Activated CD4-positive, alpha-beta T cell treated with anti-CD3 and anti-CD28 coated beads, Interleukin-2, amount 10 ng/mL, durations not matched to agents 24 days and 14 days (primary cell): ENCODE results near the gene ARHGEF3. TPM values are rescaled to one million over a fixed set of nuclear protein-coding genes. Genes with fewer than 3 reads are reported as not detected.
A peak's percentile ranks its signal among the peaks of the same experiment; 100 is the strongest.

Experiments
- DNase-seq: peaks from one replicate; pipeline ENCODE4 v3.0.0; 2022
- H3K27ac Mint-ChIP-seq: one replicate; pipeline ENCODE4 v1.8.0; 2022; ENCODE audit warnings: mild to moderate bottlenecking, mixed read lengths
- H3K27me3 Mint-ChIP-seq: one replicate; pipeline ENCODE4 v1.8.0; 2022; ENCODE audit warnings: mixed read lengths
- H3K36me3 Mint-ChIP-seq: one replicate; pipeline ENCODE4 v1.8.0; 2022; ENCODE audit warnings: low read depth, mild to moderate bottlenecking, mixed read lengths
- H3K4me1 Mint-ChIP-seq: one replicate; pipeline ENCODE4 v1.8.0; 2021; ENCODE audit warnings: mixed read lengths
- H3K4me3 Mint-ChIP-seq: one replicate; pipeline ENCODE4 v1.8.0; 2022; ENCODE audit warnings: mild to moderate bottlenecking, moderate library complexity, mixed read lengths
- H3K9me3 Mint-ChIP-seq: one replicate; pipeline ENCODE4 v1.8.0; 2021; ENCODE audit warnings: mixed read lengths
- intact Hi-C: fragments of 100-400 bp; cut with micrococcal nuclease; formaldehyde crosslinking; loops from one replicate; pipeline ENCODE4 v1.15.1; 2023
- total RNA-seq: library from RNA; stranded (reverse); gene quantifications from 2 replicates; pipeline ENCODE4 v1.2.3, GENCODE V29; 2022

ARHGEF3 gene
- total RNA-seq, 1 donor from 2014 or later: 54.4 TPM

DNA sequence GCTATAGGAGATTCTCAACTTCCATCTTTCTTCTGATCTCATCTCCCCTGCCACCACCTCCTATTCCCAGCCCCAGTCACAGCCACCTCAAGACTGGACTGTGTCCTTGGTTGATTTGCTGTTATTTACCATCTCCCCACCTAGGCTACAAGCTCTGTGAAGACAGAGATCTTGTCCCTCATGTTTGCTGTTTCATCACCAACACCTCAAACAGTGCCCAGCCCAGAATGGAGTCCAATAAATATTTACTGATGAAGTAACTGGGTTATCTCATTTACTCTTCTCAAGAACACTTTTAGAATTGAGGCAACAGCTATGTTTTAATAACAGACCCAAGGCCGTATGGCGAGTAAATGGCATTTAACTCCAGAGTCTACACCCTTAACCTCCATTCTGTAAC is 29.1 kb upstream of the ARHGEF3 start:
- H3K9me3 Mint-ChIP-seq: no peaks in the 10 kb centered on the region
- no peak overlapping the region for H3K27ac Mint-ChIP-seq
- H3K4me1 Mint-ChIP-seq: peaks cover 16% of the 10 kb centered on the region
- intact Hi-C loops: no loop called here
- DNase-seq: no peak
- peaks cover 2% of the 10 kb centered on the region for H3K36me3 Mint-ChIP-seq
- no peak overlapping the region for H3K4me3 Mint-ChIP-seq
- no peaks in the 10 kb centered on the region for H3K27me3 Mint-ChIP-seq

GRCh38 chr3:56829533-56829932 is 27.8 kb upstream of the ARHGEF3 start:
- Mint-ChIP-seq H3K4me1 (peaks cover 26% of the 10 kb centered on the region), H3K27me3 (no peaks in the 10 kb centered on the region), H3K36me3 (no peaks in the 10 kb centered on the region), H3K4me3 (no peak overlapping the region), H3K9me3 (no peaks in the 10 kb centered on the region), H3K27ac (no peak overlapping the region)
- intact Hi-C loops: loop anchor here (5.0 kb wide), 1 partner anchor 33 kb away; no protein-coding TSS in a partner anchor
- no peak for DNase-seq

- DNase-seq: no peak
- Mint-ChIP-seq H3K27ac (no peak overlapping the region), H3K4me3 (no peak overlapping the region), H3K27me3 (no peaks in the 10 kb centered on the region), H3K36me3 (no peaks in the 10 kb centered on the region), H3K9me3 (no peaks in the 10 kb centered on the region), H3K4me1 (peaks cover 39% of the 10 kb centered on the region)
- intact Hi-C loops: loop anchor here (5.0 kb wide), 1 partner anchor 35 kb away; no protein-coding TSS in a partner anchor
Measured at GRCh38 chr3:56826831-56827722, 25.3 kb upstream of the ARHGEF3 start.

- H3K4me1 Mint-ChIP-seq: peaks cover 38% of the 10 kb centered on the region
- H3K9me3 Mint-ChIP-seq: no peaks in the 10 kb centered on the region
- DNase-seq: no peak
- intact Hi-C loops: loop anchor here (5.0 kb wide), 1 partner anchor 36 kb away; no protein-coding TSS in a partner anchor
- peaks cover 2% of the 10 kb centered on the region for H3K36me3 Mint-ChIP-seq
- H3K27ac Mint-ChIP-seq: no peak overlapping the region
- no peak overlapping the region for H3K4me3 Mint-ChIP-seq
- no peaks in the 10 kb centered on the region for H3K27me3 Mint-ChIP-seq
Measured at GRCh38 chr3:56825567-56826438, 24.1 kb upstream of the ARHGEF3 start.

DNA sequence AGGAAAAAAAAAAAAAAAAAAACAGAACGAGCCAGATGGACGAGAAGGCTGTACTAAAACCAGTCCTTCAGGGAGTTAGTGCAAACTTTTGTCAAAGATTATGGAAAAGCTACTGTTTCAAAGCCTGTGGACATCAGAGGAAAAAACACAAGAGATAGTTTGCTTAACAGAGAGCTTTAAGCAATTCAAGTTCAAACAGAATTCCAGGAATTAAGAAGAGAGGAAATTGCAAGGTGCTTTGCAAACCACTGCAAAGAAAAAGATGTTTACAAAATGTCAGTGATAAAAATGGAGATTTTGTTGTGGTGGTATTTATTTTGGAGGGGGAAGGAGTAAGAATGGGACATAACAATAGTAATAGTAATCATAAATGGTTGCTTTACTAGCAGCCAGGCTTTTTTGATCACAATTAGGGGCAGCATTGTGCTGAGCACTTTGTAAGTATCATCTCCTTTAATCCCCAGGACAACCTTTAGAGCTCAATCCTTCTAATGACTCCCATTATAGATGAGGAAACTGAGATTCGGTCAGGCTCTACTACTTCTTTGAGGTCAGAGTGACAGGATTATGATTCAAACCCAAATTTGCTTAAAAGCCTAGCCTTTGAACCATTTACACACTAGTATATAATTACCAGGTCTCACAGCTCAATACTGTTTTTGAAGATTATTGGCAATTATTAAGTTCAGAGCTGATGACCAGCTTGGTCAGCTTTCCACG is 22.4 kb upstream of the ARHGEF3 start:
- no peak overlapping the region for H3K27ac Mint-ChIP-seq
- H3K27me3 Mint-ChIP-seq: no peaks in the 10 kb centered on the region
- intact Hi-C loops: no loop called here
- H3K4me3 Mint-ChIP-seq: peak overlapping the region; percentile 53
- H3K9me3 Mint-ChIP-seq: no peaks in the 10 kb centered on the region
- peaks cover 2% of the 10 kb centered on the region for H3K36me3 Mint-ChIP-seq
- peaks cover 37% of the 10 kb centered on the region for H3K4me1 Mint-ChIP-seq
- DNase-seq: no peak

GRCh38 chr3:56823421-56823926 is 21.7 kb upstream of the ARHGEF3 start:
- H3K27me3 Mint-ChIP-seq: no peaks in the 10 kb centered on the region
- H3K27ac Mint-ChIP-seq: no peak overlapping the region
- no peaks in the 10 kb centered on the region for H3K9me3 Mint-ChIP-seq
- peaks cover 37% of the 10 kb centered on the region for H3K4me1 Mint-ChIP-seq
- no peak for DNase-seq
- peak overlapping the region; percentile 53 for H3K4me3 Mint-ChIP-seq
- peaks cover 2% of the 10 kb centered on the region for H3K36me3 Mint-ChIP-seq
- intact Hi-C loops: no loop called here

DNA sequence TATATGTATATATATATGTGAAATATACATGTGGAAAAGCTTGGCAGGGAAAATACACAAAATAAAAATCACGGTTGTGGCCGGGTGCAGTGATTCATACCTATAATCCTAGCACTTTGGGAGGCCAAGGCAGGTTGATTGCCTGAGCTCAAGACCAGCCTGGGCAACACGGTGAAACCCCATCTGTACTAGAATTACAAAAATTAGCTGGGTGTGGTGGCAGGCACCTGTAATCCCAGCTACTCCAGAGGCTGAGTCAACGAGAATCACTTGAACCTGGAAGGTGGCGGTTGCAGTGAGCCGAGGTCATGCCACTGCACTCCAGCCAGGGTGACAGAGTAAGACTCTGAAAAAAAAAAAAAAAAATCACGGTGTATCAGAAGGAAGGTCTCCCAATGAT is 20.8 kb upstream of the ARHGEF3 start:
- Mint-ChIP-seq H3K36me3 (peaks cover 2% of the 10 kb centered on the region), H3K9me3 (no peaks in the 10 kb centered on the region), H3K4me3 (no peak overlapping the region), H3K27ac (no peak overlapping the region), H3K4me1 (peaks cover 40% of the 10 kb centered on the region), H3K27me3 (no peaks in the 10 kb centered on the region)
- DNase-seq: no peak
- intact Hi-C loops: no loop called here

- Mint-ChIP-seq H3K27ac (no peak overlapping the region), H3K4me3 (no peak overlapping the region), H3K27me3 (no peaks in the 10 kb centered on the region), H3K4me1 (peaks cover 25% of the 10 kb centered on the region), H3K9me3 (no peaks in the 10 kb centered on the region), H3K36me3 (peaks cover 5% of the 10 kb centered on the region)
- intact Hi-C loops: no loop called here
- DNase-seq: no peak
Measured at GRCh38 chr3:56819016-56819809, 17.5 kb upstream of the ARHGEF3 start.

DNA sequence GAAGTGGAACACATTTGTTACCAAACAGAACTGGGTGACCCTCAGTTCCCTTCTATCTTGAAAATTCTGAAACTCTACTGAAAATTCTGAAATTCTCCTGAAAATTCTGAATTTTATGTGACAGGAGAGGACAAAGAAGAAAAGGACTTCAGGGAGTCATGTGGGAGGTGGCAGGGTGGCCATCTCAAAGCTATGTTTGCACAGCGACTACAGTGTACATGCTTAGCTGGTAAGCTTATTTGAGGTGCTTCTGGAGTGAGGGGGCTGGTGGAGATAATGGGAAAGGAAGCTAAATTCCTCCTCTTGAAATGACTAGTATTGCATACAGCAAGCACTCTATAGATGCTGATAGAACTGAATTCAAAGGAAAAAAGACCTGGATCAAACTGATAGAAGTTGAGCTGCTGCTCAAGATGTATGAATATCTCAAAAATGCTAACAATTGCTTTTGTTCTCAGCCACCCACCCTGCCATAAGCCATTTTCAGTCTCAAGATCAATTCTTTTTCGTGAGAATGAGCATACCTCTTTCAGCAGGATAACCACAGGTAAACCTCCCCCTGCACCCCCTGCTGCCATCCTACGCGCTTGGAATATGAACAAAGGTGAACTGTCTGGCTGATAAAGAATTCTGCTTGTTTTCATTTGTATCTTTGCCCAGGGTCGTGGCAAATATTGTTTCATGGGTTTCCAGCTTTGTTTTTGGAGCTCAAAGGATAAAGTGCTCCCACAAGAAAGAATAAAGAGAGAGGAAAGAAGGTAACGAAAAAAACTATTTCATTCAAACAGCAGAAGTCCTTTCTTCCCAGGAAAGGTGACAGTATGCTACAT is 16.6 kb upstream of the ARHGEF3 start:
- H3K4me1 Mint-ChIP-seq: peaks cover 24% of the 10 kb centered on the region
- H3K36me3 Mint-ChIP-seq: peaks cover 5% of the 10 kb centered on the region
- H3K27me3 Mint-ChIP-seq: no peaks in the 10 kb centered on the region
- no peak for DNase-seq
- H3K27ac Mint-ChIP-seq: no peak overlapping the region
- intact Hi-C loops: no loop called here
- H3K9me3 Mint-ChIP-seq: no peaks in the 10 kb centered on the region
- H3K4me3 Mint-ChIP-seq: no peak overlapping the region

GRCh38 chr3:56817646-56818045 is 15.9 kb upstream of the ARHGEF3 start:
- Mint-ChIP-seq H3K27ac (no peak overlapping the region), H3K36me3 (peaks cover 5% of the 10 kb centered on the region), H3K4me1 (peaks cover 26% of the 10 kb centered on the region), H3K27me3 (no peaks in the 10 kb centered on the region), H3K4me3 (no peak overlapping the region), H3K9me3 (no peaks in the 10 kb centered on the region)
- no peak for DNase-seq
- intact Hi-C loops: no loop called here

GRCh38 chr3:56816061-56816460 is 14.3 kb upstream of the ARHGEF3 start:
- no peak overlapping the region for H3K4me3 Mint-ChIP-seq

GRCh38 chr3:56815589-56815988 is 13.8 kb upstream of the ARHGEF3 start:
- no peak for DNase-seq
- H3K36me3 Mint-ChIP-seq: peaks cover 3% of the 10 kb centered on the region
- intact Hi-C loops: no loop called here
- H3K4me3 Mint-ChIP-seq: no peak overlapping the region
- H3K9me3 Mint-ChIP-seq: no peaks in the 10 kb centered on the region
- no peaks in the 10 kb centered on the region for H3K27me3 Mint-ChIP-seq
- no peak overlapping the region for H3K27ac Mint-ChIP-seq
- peaks cover 34% of the 10 kb centered on the region for H3K4me1 Mint-ChIP-seq

More at GRCh38 chr3:56816061-56816460, 14.3 kb upstream of the ARHGEF3 start:
- H3K4me1 Mint-ChIP-seq: peaks cover 34% of the 10 kb centered on the region
- no peak for DNase-seq
- no peaks in the 10 kb centered on the region for H3K27me3 Mint-ChIP-seq
- intact Hi-C loops: no loop called here
- no peak overlapping the region for H3K27ac Mint-ChIP-seq
- H3K9me3 Mint-ChIP-seq: no peaks in the 10 kb centered on the region
- H3K36me3 Mint-ChIP-seq: peaks cover 3% of the 10 kb centered on the region
